Measurements from ENCODE around the gene NCK1. TPM values are rescaled to one million over a fixed set of nuclear protein-coding genes. Genes with fewer than 3 reads are reported as not detected.
A peak's percentile ranks its signal among the peaks of the same experiment; 100 is the strongest.

The NCK1 gene
- total and polyA plus RNA-seq, 2 of the 13 experiments (the other 11 are each of a cell fraction or from before 2014, with no cell fraction given): 14.7 to 30.4 TPM

DNA sequence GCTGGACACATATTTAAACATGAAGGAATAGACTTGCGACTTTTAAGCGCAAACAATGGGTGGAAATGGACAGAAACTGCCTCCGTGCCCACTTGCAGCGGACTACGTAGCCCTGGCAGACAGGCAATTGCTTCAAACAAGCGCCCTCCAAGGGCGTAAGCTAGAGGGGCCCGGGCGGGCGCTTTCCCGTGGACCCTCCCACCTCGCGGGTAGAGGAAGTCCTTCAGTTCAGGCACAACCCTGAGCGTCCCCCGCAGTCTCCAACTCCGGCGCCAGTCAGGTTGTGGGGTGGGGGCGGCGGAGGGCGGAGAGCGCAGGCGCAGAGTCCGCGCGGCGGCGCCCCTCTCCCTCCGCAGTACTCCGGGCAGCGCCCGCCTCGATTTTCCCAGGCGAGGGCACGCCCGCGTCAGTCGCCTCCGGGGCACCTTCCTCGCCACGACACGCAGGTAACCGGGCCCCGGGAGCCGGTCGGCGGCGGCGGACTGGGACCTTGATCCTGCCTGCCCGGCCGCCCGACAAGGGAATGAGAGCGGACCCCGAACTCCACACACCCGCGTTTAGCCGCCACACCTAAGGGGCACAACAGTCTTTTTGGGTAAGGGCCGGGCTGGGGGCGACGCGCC lies 43.1 kb upstream of the NCK1 start, which contains the start of gene SLC35G2 (continued):
- TF ChIP-seq, protein P1, sequence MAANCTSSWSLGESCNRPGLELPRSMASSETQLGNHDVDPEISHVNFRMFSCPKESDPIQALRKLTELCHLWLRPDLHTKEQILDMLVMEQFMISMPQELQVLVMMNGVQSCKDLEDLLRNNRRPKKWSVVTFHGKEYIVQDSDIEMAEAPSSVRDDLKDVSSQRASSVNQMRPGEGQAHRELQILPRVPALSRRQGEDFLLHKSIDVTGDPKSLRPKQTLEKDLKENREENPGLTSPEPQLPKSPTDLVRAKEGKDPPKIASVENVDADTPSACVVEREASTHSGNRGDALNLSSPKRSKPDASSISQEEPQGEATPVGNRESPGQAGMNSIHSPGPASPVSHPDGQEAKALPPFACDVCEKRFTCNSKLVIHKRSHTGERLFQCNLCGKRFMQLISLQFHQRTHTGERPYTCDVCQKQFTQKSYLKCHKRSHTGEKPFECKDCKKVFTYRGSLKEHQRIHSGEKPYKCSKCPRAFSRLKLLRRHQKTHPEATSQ (CRISPR knock-in tag; IDR thresholded peaks at IDR 0.05; ENCODE audit: borderline replicate concordance): 0 out of 2 replicates have a peak, but pooled peaks have one; percentile 32
- TF ChIP-seq FOXC1 (CRISPR knock-in tag; IDR thresholded peaks at IDR 0.05; ENCODE audit: borderline replicate concordance): no peak; the same call in none of the 2 replicates
- TF ChIP-seq SMAD9 (CRISPR knock-in tag; IDR thresholded peaks at IDR 0.05): no peak
- no peak for TF ChIP-seq TGIF2 (CRISPR knock-in tag; IDR thresholded peaks at IDR 0.05)
- TF ChIP-seq KDM3A (CRISPR knock-in tag; IDR thresholded peaks at IDR 0.05; ENCODE audit: low read depth): no peak
- no peak for TF ChIP-seq ZNF660 (CRISPR knock-in tag; IDR thresholded peaks at IDR 0.05; ENCODE audit: borderline replicate concordance, low read depth)
- TF ChIP-seq, protein P2, sequence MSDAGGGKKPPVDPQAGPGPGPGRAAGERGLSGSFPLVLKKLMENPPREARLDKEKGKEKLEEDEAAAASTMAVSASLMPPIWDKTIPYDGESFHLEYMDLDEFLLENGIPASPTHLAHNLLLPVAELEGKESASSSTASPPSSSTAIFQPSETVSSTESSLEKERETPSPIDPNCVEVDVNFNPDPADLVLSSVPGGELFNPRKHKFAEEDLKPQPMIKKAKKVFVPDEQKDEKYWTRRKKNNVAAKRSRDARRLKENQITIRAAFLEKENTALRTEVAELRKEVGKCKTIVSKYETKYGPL (CRISPR knock-in tag; IDR thresholded peaks at IDR 0.05): no peak
- TF ChIP-seq ZNF563 (CRISPR knock-in tag; IDR thresholded peaks at IDR 0.05): no peak
- TF ChIP-seq ZMYM4 (CRISPR knock-in tag; IDR thresholded peaks at IDR 0.05): peak; percentile 33
- TF ChIP-seq ZBTB8A (CRISPR knock-in tag; IDR thresholded peaks at IDR 0.05; ENCODE audit: borderline replicate concordance, low read depth): peak; percentile 96
- TF ChIP-seq ZNF430 (CRISPR knock-in tag; IDR thresholded peaks at IDR 0.05): 0 out of 2 replicates have a peak, but pooled peaks have one; percentile 21
- TF ChIP-seq NR3C1 (CRISPR knock-in tag; IDR thresholded peaks at IDR 0.05): no peak
- TF ChIP-seq ATAD3A (CRISPR knock-in tag; IDR thresholded peaks at IDR 0.05): no peak
- TF ChIP-seq RBFOX2 (IDR thresholded peaks at IDR 0.05; ENCODE audit: low read depth, low read length): peak; percentile 49; the same call in 1 of the 2 replicates
- 0 out of 2 replicates have a peak, but pooled peaks have one; percentile 33 for TF ChIP-seq GFI1 (CRISPR knock-in tag; IDR thresholded peaks at IDR 0.05; ENCODE audit: borderline replicate concordance)
- TF ChIP-seq, protein P3, sequence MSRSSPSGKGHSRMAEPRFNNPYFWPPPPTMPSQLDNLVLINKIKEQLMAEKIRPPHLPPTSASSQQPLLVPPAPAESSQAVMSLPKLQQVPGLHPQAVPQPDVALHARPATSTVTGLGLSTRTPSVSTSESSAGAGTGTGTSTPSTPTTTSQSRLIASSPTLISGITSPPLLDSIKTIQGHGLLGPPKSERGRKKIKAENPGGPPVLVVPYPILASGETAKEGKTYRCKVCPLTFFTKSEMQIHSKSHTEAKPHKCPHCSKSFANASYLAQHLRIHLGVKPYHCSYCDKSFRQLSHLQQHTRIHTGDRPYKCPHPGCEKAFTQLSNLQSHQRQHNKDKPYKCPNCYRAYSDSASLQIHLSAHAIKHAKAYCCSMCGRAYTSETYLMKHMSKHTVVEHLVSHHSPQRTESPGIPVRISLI (CRISPR knock-in tag; IDR thresholded peaks at IDR 0.05; ENCODE audit: borderline replicate concordance): 0 out of 2 replicates have a peak, but pooled peaks have one; percentile 19
- TF ChIP-seq ZNF674 (CRISPR knock-in tag; IDR thresholded peaks at IDR 0.05; ENCODE audit: low read depth): no peak
- TF ChIP-seq, protein P4, sequence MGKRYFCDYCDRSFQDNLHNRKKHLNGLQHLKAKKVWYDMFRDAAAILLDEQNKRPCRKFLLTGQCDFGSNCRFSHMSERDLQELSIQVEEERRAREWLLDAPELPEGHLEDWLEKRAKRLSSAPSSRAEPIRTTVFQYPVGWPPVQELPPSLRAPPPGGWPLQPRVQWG (CRISPR knock-in tag; IDR thresholded peaks at IDR 0.05; ENCODE audit: borderline replicate concordance, low read depth): no peak
- TF ChIP-seq THYN1 (CRISPR knock-in tag; IDR thresholded peaks at IDR 0.05; ENCODE audit: borderline replicate concordance, low read depth): no peak
- no peak; the same call in 1 of the 2 replicates for TF ChIP-seq KLF6 (CRISPR knock-in tag; IDR thresholded peaks at IDR 0.05)
- TF ChIP-seq, protein P5, sequence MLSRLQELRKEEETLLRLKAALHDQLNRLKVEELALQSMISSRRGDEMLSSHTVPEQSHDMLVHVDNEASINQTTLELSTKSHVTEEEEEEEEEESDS (CRISPR knock-in tag; IDR thresholded peaks at IDR 0.05; ENCODE audit: borderline replicate concordance): no peak
- no peak for TF ChIP-seq SYNCRIP (IDR thresholded peaks at IDR 0.05; ENCODE audit: insufficient read depth, low read depth, low read length)
- TF ChIP-seq U2AF1 (optimal IDR thresholded peaks at IDR 0.05; ENCODE audit: low read depth, low read length): no peak
